Measurements from ENCODE around the gene RFT1. TPM values are rescaled to one million over a fixed set of nuclear protein-coding genes. Genes with fewer than 3 reads are reported as not detected.
A peak's percentile ranks its signal among the peaks of the same experiment; 100 is the strongest.

Gene RFT1
- total RNA-seq, 4 donors from 2014 or later = 9.0 to 19.8 (median 10.8) TPM

DNA sequence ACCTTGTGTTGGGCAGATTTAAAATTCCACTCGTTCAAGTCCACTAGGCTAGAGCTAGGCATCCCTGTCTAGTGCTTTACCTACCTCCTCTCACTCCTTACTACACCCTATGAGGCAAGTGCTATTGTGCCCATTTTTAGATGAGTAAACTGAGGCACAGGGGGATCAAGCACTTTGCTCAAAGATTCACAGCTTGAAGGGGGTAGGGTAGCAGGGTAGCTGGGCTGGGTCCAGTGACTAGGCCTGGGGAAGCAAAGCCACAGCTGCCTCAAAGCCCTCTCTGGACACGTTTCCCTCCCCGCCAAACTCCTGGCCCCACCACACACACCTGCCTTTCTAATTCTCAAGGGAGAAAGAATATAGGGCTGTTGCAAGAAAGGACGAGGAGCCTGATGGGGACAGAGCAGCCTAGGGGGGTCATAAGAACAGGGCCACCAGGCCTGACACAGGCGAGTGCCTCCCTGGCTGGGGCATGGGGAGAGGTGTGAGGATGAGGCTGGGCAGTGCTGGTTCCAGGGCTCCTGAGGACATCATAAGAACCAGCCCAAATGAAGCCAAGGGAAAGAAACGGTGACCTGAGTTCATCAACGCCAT is 49.5 kb downstream of the RFT1 start:
- no peaks in the 10 kb centered on the region for H3K9me3 ChIP-seq
- DNase-seq = peak in 1 of 3 donors; percentile 10
- no peak for TF ChIP-seq POLR2A (IDR thresholded peaks at IDR 0.05)
- TF ChIP-seq, protein P1, sequence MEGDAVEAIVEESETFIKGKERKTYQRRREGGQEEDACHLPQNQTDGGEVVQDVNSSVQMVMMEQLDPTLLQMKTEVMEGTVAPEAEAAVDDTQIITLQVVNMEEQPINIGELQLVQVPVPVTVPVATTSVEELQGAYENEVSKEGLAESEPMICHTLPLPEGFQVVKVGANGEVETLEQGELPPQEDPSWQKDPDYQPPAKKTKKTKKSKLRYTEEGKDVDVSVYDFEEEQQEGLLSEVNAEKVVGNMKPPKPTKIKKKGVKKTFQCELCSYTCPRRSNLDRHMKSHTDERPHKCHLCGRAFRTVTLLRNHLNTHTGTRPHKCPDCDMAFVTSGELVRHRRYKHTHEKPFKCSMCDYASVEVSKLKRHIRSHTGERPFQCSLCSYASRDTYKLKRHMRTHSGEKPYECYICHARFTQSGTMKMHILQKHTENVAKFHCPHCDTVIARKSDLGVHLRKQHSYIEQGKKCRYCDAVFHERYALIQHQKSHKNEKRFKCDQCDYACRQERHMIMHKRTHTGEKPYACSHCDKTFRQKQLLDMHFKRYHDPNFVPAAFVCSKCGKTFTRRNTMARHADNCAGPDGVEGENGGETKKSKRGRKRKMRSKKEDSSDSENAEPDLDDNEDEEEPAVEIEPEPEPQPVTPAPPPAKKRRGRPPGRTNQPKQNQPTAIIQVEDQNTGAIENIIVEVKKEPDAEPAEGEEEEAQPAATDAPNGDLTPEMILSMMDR (IDR thresholded peaks at IDR 0.05) = no peak
- H3K27me3 ChIP-seq = no peaks in the 10 kb centered on the region
- H3K27ac ChIP-seq = no peak overlapping the region
- no peaks in the 10 kb centered on the region for H3K4me1 ChIP-seq
- H3K4me3 ChIP-seq = no peak overlapping the region
- H3K36me3 ChIP-seq = no peaks in the 10 kb centered on the region

DNA sequence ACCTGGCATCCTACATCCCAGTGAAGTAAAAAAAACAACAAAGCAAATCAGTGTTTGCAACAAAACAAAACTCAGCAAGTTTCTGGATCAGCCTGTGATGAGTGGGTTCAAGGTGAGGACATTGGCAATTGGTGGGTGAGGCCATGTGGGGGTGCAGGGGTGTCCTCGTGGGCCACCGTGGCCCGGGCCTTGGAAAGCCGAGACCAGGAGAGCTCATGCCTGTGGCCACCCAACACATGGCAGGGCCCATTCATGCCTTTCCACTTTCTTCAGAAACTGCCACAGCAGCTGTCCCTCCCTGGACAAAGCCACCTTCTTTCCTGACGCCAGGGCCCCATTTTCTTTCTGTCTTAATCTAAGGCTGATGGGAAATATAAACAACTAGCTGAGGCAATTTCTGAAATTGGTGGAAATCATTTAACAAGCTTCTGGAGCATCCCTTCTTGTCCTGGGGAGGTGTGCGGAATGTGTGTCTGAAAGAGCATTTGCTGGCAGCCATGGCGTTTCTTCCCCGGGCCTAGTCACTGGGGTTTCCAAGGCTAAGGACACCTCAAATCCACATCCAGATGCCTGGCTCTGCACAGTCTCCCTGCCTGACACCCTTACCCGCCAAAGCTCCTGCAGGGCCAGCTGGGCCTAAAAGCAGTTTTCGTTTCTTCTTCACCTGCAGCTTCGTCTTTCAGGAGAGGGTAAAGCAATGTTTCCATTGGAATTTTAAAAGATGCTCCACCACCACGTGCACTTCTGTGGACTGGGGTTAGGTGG is 50.3 kb downstream of the RFT1 start:
- no peaks in the 10 kb centered on the region for H3K4me1 ChIP-seq
- TF ChIP-seq POLR2A (IDR thresholded peaks at IDR 0.05) = no peak
- TF ChIP-seq, protein P1 (IDR thresholded peaks at IDR 0.05) = no peak
- H3K27ac ChIP-seq = no peak overlapping the region
- no peaks in the 10 kb centered on the region for H3K27me3 ChIP-seq
- DNase-seq = peak in 1 of 3 donors; percentile 27
- H3K36me3 ChIP-seq = no peaks in the 10 kb centered on the region
- H3K4me3 ChIP-seq = no peak overlapping the region
- H3K9me3 ChIP-seq = no peaks in the 10 kb centered on the region

DNA sequence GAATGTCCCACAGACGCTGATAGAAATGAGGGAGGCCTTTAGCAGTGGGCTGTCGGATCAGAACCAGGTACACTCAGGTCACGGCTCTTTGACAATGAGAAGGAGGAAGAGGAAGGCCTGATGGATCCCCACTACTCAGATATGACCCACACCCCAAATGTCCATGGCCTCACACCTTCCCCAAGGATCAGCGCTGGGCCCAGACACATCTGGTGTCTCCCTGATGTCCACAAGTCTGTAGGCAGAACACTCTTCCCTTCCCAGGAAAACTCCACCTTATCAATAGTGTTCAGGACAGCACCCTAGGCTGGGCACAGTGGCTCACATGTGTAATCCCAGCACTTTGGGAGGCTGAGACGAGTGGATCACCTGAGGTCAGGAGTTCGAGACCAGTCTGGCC is 51.1 kb downstream of the RFT1 start:
- Histone ChIP-seq H3K27me3 (no peaks in the 10 kb centered on the region), H3K4me1 (no peaks in the 10 kb centered on the region), H3K9me3 (no peaks in the 10 kb centered on the region), H3K27ac (no peak overlapping the region), H3K36me3 (no peaks in the 10 kb centered on the region), H3K4me3 (no peak overlapping the region)
- TF ChIP-seq POLR2A (IDR thresholded peaks at IDR 0.05) = no peak
- TF ChIP-seq, protein P1 (IDR thresholded peaks at IDR 0.05) = no peak
- peak in 1 of 3 donors; percentile 6 for DNase-seq

DNA sequence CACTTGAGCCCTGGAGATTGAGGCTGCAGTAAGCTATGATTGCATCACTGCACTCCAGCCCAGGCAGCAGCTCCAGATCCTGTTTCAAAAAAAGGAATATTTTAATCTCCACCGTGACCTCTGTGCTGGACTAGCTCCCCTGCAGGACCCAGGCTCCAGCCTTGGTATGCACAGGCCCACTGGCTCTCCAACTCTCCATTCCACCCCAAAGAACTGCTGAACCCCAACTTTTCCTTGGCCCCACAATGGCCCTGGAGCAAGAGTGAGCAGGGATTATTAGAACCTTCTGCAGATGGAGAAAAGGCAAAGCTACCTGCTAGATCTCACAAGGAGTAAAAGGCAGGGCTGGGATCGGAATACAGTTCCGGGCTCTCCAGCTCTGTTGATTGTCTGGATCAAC is 51.6 kb downstream of the RFT1 start:
- Histone ChIP-seq H3K4me3 (no peak overlapping the region), H3K27ac (no peak overlapping the region), H3K27me3 (no peaks in the 10 kb centered on the region), H3K36me3 (no peaks in the 10 kb centered on the region), H3K4me1 (no peaks in the 10 kb centered on the region), H3K9me3 (no peaks in the 10 kb centered on the region)
- TF ChIP-seq, protein P1 (IDR thresholded peaks at IDR 0.05) = no peak
- TF ChIP-seq POLR2A (IDR thresholded peaks at IDR 0.05) = no peak
- peak in 1 of 3 donors; percentile 27 for DNase-seq

DNA sequence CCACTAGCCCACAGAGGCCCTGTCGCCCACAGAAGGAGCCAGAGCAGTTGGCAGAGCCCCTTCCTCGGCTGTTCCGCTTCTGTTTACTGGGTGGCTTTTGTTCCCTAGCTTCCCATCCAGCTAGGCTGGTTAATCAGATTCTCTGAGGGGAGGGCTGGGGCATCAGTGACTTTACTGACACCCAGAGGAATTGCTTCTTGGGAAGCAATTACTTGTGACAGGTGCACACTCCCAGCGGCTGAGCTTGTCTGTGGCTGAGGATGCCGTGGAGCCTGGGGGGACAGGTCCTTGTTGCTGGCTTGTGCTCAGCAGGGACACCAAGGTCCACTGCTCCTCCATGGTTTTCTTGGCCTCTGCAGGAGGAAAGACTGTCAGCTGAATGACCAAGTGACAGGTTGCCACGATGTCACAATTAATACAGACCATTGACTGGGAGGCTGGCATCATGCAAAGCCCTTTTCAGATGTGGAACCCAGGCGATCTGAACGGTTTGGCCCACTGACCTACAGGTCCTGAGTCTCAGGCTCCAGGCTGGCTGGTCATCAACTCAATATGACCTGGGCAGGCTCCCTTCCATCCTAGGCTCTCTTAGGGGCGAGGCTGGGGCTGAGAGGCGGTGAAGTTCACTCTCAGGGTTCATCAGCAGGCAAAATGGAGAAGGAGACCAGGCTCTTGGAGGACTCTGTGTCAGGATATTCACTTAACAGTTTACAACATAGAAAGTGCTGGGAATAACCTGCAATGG is 52.6 kb downstream of the RFT1 start:
- H3K27ac ChIP-seq = no peak overlapping the region
- H3K27me3 ChIP-seq = no peaks in the 10 kb centered on the region
- no peak for TF ChIP-seq POLR2A (IDR thresholded peaks at IDR 0.05)
- peaks cover 0 to 4% (median 0%) of the 10 kb centered on the region in 4 donors for H3K4me1 ChIP-seq
- no peak overlapping the region for H3K4me3 ChIP-seq
- peak in 1 of 3 donors; percentile 32 for DNase-seq
- no peaks in the 10 kb centered on the region for H3K9me3 ChIP-seq
- H3K36me3 ChIP-seq = no peaks in the 10 kb centered on the region

DNA sequence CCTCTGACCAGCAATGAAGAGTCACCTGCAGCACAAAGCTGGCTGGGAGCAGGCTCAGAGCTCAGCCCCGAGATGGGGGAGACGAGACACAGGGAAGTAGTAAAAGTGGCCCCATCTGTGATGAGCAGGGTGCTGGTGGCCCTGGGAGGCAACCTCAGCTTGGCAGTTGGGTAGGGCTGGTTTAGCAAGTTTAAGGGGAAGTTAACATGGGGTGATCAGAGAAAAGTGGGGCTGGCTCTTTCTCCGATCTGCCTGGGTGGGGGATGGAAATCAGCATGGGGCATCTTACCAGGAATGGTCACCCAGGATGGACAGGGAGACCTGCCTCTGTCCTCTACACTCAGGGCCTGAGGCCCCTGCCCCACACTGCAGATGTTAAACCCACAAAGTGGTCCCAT is 54.5 kb downstream of the RFT1 start:
- H3K4me1 ChIP-seq = peaks cover 0 to 8% (median 6%) of the 10 kb centered on the region in 4 donors
- H3K36me3 ChIP-seq = no peaks in the 10 kb centered on the region
- DNase-seq = peak in 1 of 3 donors; percentile 33
- TF ChIP-seq, protein P1 (IDR thresholded peaks at IDR 0.05) = no peak
- TF ChIP-seq POLR2A (IDR thresholded peaks at IDR 0.05) = no peak
- no peak overlapping the region for H3K27ac ChIP-seq
- no peak overlapping the region for H3K4me3 ChIP-seq
- H3K9me3 ChIP-seq = no peaks in the 10 kb centered on the region
- no peaks in the 10 kb centered on the region for H3K27me3 ChIP-seq
